Measurements from ENCODE around the gene DMP1.
"Not testable (repeated sequence)": the region's sequence is repeated elsewhere in the genome, so short reads cannot be mapped to it uniquely, and the experiment has no call there.

The DMP1 gene

GRCh38 chr4:87680271-87680670 is 30.2 kb downstream of the DMP1 start:
- DNase-seq (ENCODE audit: low read depth in 3 of 3) = no peak

GRCh38 chr4:87688316-87688715 is 38.2 kb downstream of the DMP1 start:
- no peak for DNase-seq (ENCODE audit: low read depth in 3 of 3)

GRCh38 chr4:87690947-87691346 is 40.9 kb downstream of the DMP1 start:
- DNase-seq (ENCODE audit: low read depth in 3 of 3) = not testable (repeated sequence)

- not testable (repeated sequence) for DNase-seq (ENCODE audit: low read depth in 3 of 3)
These were observed 42.0 kb downstream of the DMP1 start for GRCh38 chr4:87692060-87692459.

DNA sequence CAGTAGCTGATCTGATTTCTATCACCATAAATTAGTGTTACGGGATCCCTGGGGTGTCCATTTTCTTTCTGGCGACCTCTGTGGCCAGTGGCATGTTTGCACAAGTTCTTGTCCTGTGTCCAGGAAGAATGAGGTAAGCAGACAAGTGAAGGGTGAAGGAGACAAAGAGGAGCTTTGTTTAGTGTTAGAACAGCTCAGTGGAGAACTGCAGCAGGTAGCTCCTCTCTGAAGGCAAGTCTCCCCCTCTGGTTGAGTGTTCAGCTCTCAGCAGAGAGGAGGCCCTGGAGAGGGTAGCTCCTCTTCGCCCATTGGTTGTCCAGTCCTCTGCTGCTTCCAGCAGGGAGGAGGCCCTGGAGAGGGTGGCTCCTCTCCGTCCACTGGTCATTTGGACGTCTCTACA is 47.2 kb downstream of the DMP1 start:
- DNase-seq (ENCODE audit: low read depth in 3 of 3) = no peak

GRCh38 chr4:87697945-87698344 is 47.9 kb downstream of the DMP1 start:
- no peak for DNase-seq (ENCODE audit: low read depth in 3 of 3)

GRCh38 chr4:87698394-87698793 is 48.3 kb downstream of the DMP1 start:
- no peak for DNase-seq (ENCODE audit: low read depth in 3 of 3)

GRCh38 chr4:87704001-87704400 is 53.9 kb downstream of the DMP1 start:
- DNase-seq (ENCODE audit: low read depth in 3 of 3) = no peak

DNA sequence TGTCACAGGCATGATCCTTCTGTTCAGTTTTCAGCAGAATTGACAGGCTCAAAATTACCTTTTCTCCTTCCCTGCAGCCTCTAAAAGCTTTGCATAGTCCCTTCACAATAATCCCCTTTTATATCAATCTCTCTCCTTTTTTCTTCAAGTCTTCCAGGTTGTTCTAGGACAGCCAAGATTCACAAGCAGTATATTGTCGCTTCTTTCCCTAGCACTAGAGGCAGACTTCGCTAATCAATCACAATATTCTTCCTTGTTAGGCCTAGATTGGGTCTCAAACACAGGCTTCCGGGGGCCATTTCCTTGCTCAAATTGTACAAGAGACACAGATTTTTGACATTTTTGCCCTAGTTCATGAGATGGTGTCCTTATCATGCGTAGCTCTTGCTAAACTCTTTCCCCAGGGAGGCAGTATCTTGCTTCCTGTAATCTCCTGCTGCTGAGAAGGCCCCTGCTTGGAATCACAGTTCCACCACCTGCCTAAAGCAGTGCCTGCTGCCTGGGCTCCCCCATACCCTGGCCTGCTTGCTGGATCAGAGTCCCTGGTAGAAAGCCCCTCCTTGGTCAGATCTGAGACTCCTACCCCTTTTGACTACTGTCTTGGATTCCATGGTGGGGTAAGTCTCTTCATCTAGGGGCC is 57.3 kb downstream of the DMP1 start:
- DNase-seq (ENCODE audit: low read depth in 3 of 3) = no peak

Data from stimulated activated CD4-positive, alpha-beta T cell treated with anti-CD3 and anti-CD28 coated beads, TNF-alpha, amount 100 ng/mL, for 4 hours (primary cell).